Measurements from ENCODE around the gene LYPD6B. TPM values are rescaled to one million over a fixed set of nuclear protein-coding genes. Genes with fewer than 3 reads are reported as not detected.
A peak's percentile ranks its signal among the peaks of the same experiment; 100 is the strongest.

LYPD6B gene
- total RNA-seq, 1 experiment from 2014 or later = 35.8 TPM

- no peak overlapping the region for H3K27ac Mint-ChIP-seq (ENCODE audit: unreplicated experiment)
- peaks cover 9% of the 10 kb centered on the region for H3K4me1 Mint-ChIP-seq (ENCODE audit: low read depth, unreplicated experiment)
- no peaks in the 10 kb centered on the region for H3K36me3 Mint-ChIP-seq (ENCODE audit: insufficient read depth, unreplicated experiment)
- no peaks in the 10 kb centered on the region for H3K9me3 ChIP-seq
- H3K27me3 ChIP-seq (replicated peaks; ENCODE audit: control insufficient read depth, insufficient read depth, low read length) = no peaks in the 10 kb centered on the region
- no peak overlapping the region for H3K4me3 Mint-ChIP-seq (ENCODE audit: unreplicated experiment)
- H3K27me3 Mint-ChIP-seq (ENCODE audit: insufficient read depth, unreplicated experiment) = no peaks in the 10 kb centered on the region
- BruUV-seq (replicated peaks) = no TSS peak
- no peaks in the 10 kb centered on the region for H3K36me3 ChIP-seq (ENCODE audit: control insufficient read depth, insufficient read depth, low read length)
- no peaks in the 10 kb centered on the region for H3K9me3 Mint-ChIP-seq (ENCODE audit: unreplicated experiment)
- DNase-seq = no peak
- no peak for TF ChIP-seq CTCF (IDR thresholded peaks at IDR 0.05; ENCODE audit: insufficient read depth in 1 of 2, low read depth in 1 of 2, low read length in 1 of 2, severe bottlenecking in 1 of 2, unreplicated experiment in 1 of 2)
- intact Hi-C loops (cut with micrococcal nuclease; ENCODE audit: unreplicated experiment) = no loop called here
- no peak overlapping the region for H3K4me3 ChIP-seq (ENCODE audit: low read depth, low read length)
- CTCF ChIA-PET = interaction anchor here (1.5 to 2.0 kb wide), 2 partner anchors 15 to 17 kb away, joined by 3 to 5 read pairs; no protein-coding TSS in a partner anchor
- H3K4me1 ChIP-seq = peaks cover 2% of the 10 kb centered on the region; the same call in 1 of the 2 replicates
- POLR2A ChIA-PET = interaction anchor here (0.6 kb wide), 1 partner anchor 9 kb away, joined by 3 read pairs; no protein-coding TSS in a partner anchor
These were observed 4.1 kb upstream of the LYPD6B start for GRCh38 chr2:149034406-149034805.

GRCh38 chr2:149036507-149037293 lies 1.8 kb upstream of the LYPD6B start:
- Mint-ChIP-seq H3K27me3 (ENCODE audit: insufficient read depth, unreplicated experiment) (no peaks in the 10 kb centered on the region), H3K36me3 (ENCODE audit: insufficient read depth, unreplicated experiment) (peaks cover 6% of the 10 kb centered on the region), H3K27ac (ENCODE audit: unreplicated experiment) (no peak overlapping the region), H3K9me3 (ENCODE audit: unreplicated experiment) (no peaks in the 10 kb centered on the region), H3K4me1 (ENCODE audit: low read depth, unreplicated experiment) (peaks cover 12% of the 10 kb centered on the region), H3K4me3 (ENCODE audit: unreplicated experiment) (peak overlapping the region; percentile 10)
- CTCF ChIA-PET = interaction anchor here (1.0 to 3.2 kb wide), 3 partner anchors 19 to 41 kb away, joined by 3 to 65 read pairs (median 5); no protein-coding TSS in a partner anchor
- no peak for TF ChIP-seq CTCF (IDR thresholded peaks at IDR 0.05; ENCODE audit: insufficient read depth in 1 of 2, low read depth in 1 of 2, low read length in 1 of 2, severe bottlenecking in 1 of 2, unreplicated experiment in 1 of 2)
- POLR2A ChIA-PET = no interaction called here
- intact Hi-C loops (cut with micrococcal nuclease; ENCODE audit: unreplicated experiment) = loop anchor here (5.0 kb wide), 1 partner anchor 296 kb away; the partner anchor contains the start of gene LYPD6
- no TSS peak for BruUV-seq (replicated peaks)
- Histone ChIP-seq H3K9me3 (no peaks in the 10 kb centered on the region), H3K36me3 (ENCODE audit: control insufficient read depth, insufficient read depth, low read length) (peaks cover 2% of the 10 kb centered on the region; the same call in 1 of the 2 replicates), H3K4me3 (ENCODE audit: low read depth, low read length) (no peak overlapping the region), H3K4me1 (no peaks in the 10 kb centered on the region), H3K27me3 (replicated peaks; ENCODE audit: control insufficient read depth, insufficient read depth, low read length) (no peaks in the 10 kb centered on the region)
- DNase-seq = no peak

- POLR2A ChIA-PET = no interaction called here
- intact Hi-C loops (cut with micrococcal nuclease; ENCODE audit: unreplicated experiment) = loop anchor here (1.0 to 5.0 kb wide), 7 partner anchors 10 to 523 kb away; partner anchors contain the start of gene LYPD6
- TSS peak; percentile 82 for BruUV-seq (replicated peaks)
- Mint-ChIP-seq H3K9me3 (ENCODE audit: unreplicated experiment) (no peaks in the 10 kb centered on the region), H3K4me3 (ENCODE audit: unreplicated experiment) (peak overlapping the region; percentile 86), H3K27me3 (ENCODE audit: insufficient read depth, unreplicated experiment) (no peaks in the 10 kb centered on the region), H3K27ac (ENCODE audit: unreplicated experiment) (peak overlapping the region; percentile 87), H3K4me1 (ENCODE audit: low read depth, unreplicated experiment) (peaks cover 12% of the 10 kb centered on the region), H3K36me3 (ENCODE audit: insufficient read depth, unreplicated experiment) (peaks cover 6% of the 10 kb centered on the region)
- CTCF ChIA-PET = interaction anchor here (0.5 to 3.2 kb wide), 11 partner anchors 10 to 1017 kb away, joined by 3 to 65 read pairs (median 5); partner anchors contain the start of genes MBD5 and ORC4
- DNase-seq = peak; percentile 66 to 68
- no peaks in the 10 kb centered on the region for H3K27me3 ChIP-seq (replicated peaks; ENCODE audit: control insufficient read depth, insufficient read depth, low read length)
- peak; percentile 31 to 48 for TF ChIP-seq CTCF (IDR thresholded peaks at IDR 0.05; ENCODE audit: insufficient read depth in 1 of 2, low read depth in 1 of 2, low read length in 1 of 2, severe bottlenecking in 1 of 2, unreplicated experiment in 1 of 2)
- peak overlapping the region; percentile 86 for H3K4me3 ChIP-seq (ENCODE audit: low read depth, low read length)
- no peaks in the 10 kb centered on the region for H3K4me1 ChIP-seq
- no peaks in the 10 kb centered on the region for H3K9me3 ChIP-seq
- H3K36me3 ChIP-seq (ENCODE audit: control insufficient read depth, insufficient read depth, low read length) = peaks cover 2% of the 10 kb centered on the region; the same call in 1 of the 2 replicates
These were observed 648 bp upstream of the LYPD6B start for GRCh38 chr2:149037851-149038250.

All from Caco-2 (cell line).